ENCODE results near the gene MRPS21.
"Not testable (repeated sequence)": the region's sequence is repeated elsewhere in the genome, so short reads cannot be mapped to it uniquely, and the experiment has no call there.

The MRPS21 gene

DNA sequence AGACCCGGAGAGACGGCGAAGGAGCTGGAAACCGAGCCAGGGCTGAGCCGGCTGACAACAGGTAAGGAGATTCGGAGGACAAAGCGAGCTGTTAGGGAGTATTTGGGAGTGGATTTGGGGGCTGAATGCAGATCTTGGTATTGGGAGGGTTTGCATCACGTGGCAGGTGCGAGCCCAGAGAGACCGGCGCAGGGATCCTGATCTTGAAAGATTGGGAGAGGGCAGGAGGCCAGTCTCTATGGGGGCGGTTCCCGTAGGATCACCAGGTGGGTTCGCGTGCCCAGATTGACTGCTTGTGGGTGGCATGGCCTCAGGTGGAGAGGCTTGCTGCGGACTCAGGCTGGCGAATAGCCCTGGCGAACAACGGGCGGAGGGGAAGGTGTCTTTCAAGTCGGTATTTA, 11.1 kb upstream of the MRPS21 start:
- peaks cover under 1% of the 10 kb centered on the region for H3K36me3 ChIP-seq (ENCODE audit: control insufficient read depth, insufficient read depth, low read length)
- no peak overlapping the region for H3K27ac ChIP-seq (ENCODE audit: low read depth, low read length, severe bottlenecking)
- 38 to 42% methylated on average over 11 to 21 of the region's 21 CpGs for WGBS, 2 experiments (ENCODE audit: insufficient coverage in 2 of 2)
- peak overlapping the region; percentile 26 for H3K4me3 ChIP-seq (ENCODE audit: extremely low read depth, insufficient read depth, low read length, poor library complexity, severe bottlenecking)
- no peaks in the 10 kb centered on the region for H3K9me3 ChIP-seq (ENCODE audit: control insufficient read depth, low read length)
- no peaks in the 10 kb centered on the region for H3K4me1 ChIP-seq (ENCODE audit: control insufficient read depth, insufficient read depth, low read length, poor library complexity, severe bottlenecking)

DNA sequence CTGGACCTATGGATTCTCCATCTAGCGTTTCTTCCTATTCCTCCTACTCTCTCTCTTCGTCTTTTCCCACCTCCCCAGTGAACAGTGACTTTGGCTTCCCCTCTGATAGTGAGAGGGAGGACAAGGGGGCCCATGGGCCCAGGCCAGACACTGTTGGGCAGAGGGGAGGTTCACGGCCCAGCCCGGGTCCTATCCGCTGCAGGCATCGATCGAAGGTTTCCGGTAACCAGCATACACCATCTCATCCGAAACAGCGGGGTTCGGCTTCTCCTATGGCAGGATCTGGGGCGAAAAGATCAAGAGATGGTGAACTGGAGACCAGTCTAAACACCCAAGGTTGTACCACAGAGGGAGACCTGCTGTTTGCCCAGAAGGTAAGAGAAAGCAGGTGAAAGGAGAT, 10.4 kb upstream of the MRPS21 start:
- Histone ChIP-seq H3K36me3 (ENCODE audit: control insufficient read depth, insufficient read depth, low read length) (no peaks in the 10 kb centered on the region), H3K9me3 (ENCODE audit: control insufficient read depth, low read length) (no peaks in the 10 kb centered on the region), H3K27ac (ENCODE audit: low read depth, low read length, severe bottlenecking) (no peak overlapping the region), H3K4me1 (ENCODE audit: control insufficient read depth, insufficient read depth, low read length, poor library complexity, severe bottlenecking) (no peaks in the 10 kb centered on the region), H3K4me3 (ENCODE audit: extremely low read depth, insufficient read depth, low read length, poor library complexity, severe bottlenecking) (no peak overlapping the region)
- WGBS, 2 experiments (ENCODE audit: insufficient coverage in 2 of 2): 94% methylated on average over 7 of the region's 12 CpGs

GRCh38 chr1:150288382-150288781, 5.3 kb upstream of the MRPS21 start:
- H3K36me3 ChIP-seq (ENCODE audit: control insufficient read depth, insufficient read depth, low read length): no peaks in the 10 kb centered on the region
- H3K4me1 ChIP-seq (ENCODE audit: control insufficient read depth, insufficient read depth, low read length, poor library complexity, severe bottlenecking): no peaks in the 10 kb centered on the region
- no peaks in the 10 kb centered on the region for H3K9me3 ChIP-seq (ENCODE audit: control insufficient read depth, low read length)
- WGBS, 2 experiments (ENCODE audit: insufficient coverage in 2 of 2): 94% methylated on average over 1 of the region's 1 CpG; no CpG with 5 or more reads in 1 of the 2 experiments
- H3K27ac ChIP-seq (ENCODE audit: low read depth, low read length, severe bottlenecking): no peak overlapping the region
- no peak overlapping the region for H3K4me3 ChIP-seq (ENCODE audit: extremely low read depth, insufficient read depth, low read length, poor library complexity, severe bottlenecking)

DNA sequence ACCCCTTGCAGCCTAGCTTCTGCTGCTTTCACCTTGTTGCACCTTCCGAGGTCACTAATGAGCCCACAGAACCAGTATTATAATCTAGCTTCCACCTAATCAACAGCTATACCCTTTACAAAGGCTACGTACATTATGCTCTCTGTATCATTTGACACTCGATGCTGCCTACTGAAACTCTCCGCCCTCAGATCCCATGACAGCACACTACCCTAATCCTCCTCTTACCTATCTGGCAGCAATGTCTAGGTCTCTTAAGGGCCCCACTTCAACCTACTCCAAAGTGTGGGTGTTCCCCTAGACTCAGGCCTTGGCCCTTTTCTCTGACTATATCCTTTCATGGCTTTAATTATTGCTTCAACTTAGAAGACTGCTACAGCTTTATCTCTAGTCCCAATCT, 4.8 kb upstream of the MRPS21 start:
- no peaks in the 10 kb centered on the region for H3K4me1 ChIP-seq (ENCODE audit: control insufficient read depth, insufficient read depth, low read length, poor library complexity, severe bottlenecking)
- 91 to 95% methylated on average over 4 of the region's 4 CpGs for WGBS, 2 experiments (ENCODE audit: insufficient coverage in 2 of 2)

DNA sequence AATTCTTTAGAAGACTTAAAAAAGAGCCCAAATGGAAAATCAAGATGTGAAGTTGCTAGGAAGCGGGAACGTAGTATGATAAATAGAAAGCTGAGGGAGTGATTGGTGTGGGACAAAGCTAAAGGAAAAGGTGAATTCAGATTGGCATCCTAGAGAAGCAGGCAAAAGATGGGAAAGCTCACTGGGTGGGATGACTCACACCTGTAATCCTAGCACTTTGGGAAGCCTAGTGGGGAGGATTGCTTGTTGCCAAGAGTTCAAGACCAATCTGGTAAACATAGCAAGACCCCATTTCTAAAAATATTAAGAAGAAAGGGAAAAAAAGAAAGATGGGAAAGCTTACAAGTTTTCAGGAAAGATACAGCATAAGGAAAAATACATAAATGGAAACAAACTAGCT, 1.8 kb downstream of the MRPS21 start:
- Histone ChIP-seq H3K36me3 (ENCODE audit: control insufficient read depth, insufficient read depth, low read length) (peaks cover 55% of the 10 kb centered on the region), H3K4me3 (ENCODE audit: extremely low read depth, insufficient read depth, low read length, poor library complexity, severe bottlenecking) (no peak overlapping the region), H3K9me3 (ENCODE audit: control insufficient read depth, low read length) (no peaks in the 10 kb centered on the region), H3K27ac (ENCODE audit: low read depth, low read length, severe bottlenecking) (no peak overlapping the region), H3K4me1 (ENCODE audit: control insufficient read depth, insufficient read depth, low read length, poor library complexity, severe bottlenecking) (peaks cover 6% of the 10 kb centered on the region)
- 90 to 100% methylated on average over 2 of the region's 2 CpGs for WGBS, 2 experiments (ENCODE audit: insufficient coverage in 2 of 2)

More for the DNA sequence above, 4.8 kb upstream of the MRPS21 start:
- H3K36me3 ChIP-seq (ENCODE audit: control insufficient read depth, insufficient read depth, low read length): no peaks in the 10 kb centered on the region
- no peak overlapping the region for H3K27ac ChIP-seq (ENCODE audit: low read depth, low read length, severe bottlenecking)
- no peaks in the 10 kb centered on the region for H3K9me3 ChIP-seq (ENCODE audit: control insufficient read depth, low read length)
- H3K4me3 ChIP-seq (ENCODE audit: extremely low read depth, insufficient read depth, low read length, poor library complexity, severe bottlenecking): no peak overlapping the region

- Histone ChIP-seq H3K4me1 (ENCODE audit: control insufficient read depth, insufficient read depth, low read length, poor library complexity, severe bottlenecking) (peaks cover 10% of the 10 kb centered on the region), H3K9me3 (ENCODE audit: control insufficient read depth, low read length) (no peaks in the 10 kb centered on the region), H3K4me3 (ENCODE audit: extremely low read depth, insufficient read depth, low read length, poor library complexity, severe bottlenecking) (no peak overlapping the region), H3K27ac (ENCODE audit: low read depth, low read length, severe bottlenecking) (no peak overlapping the region), H3K36me3 (ENCODE audit: control insufficient read depth, insufficient read depth, low read length) (peaks cover 90% of the 10 kb centered on the region)
- WGBS, 2 experiments (ENCODE audit: insufficient coverage in 2 of 2): 100% methylated on average over 1 of the region's 3 CpGs
These were observed 6.1 kb downstream of the MRPS21 start for GRCh38 chr1:150299716-150300115.

DNA sequence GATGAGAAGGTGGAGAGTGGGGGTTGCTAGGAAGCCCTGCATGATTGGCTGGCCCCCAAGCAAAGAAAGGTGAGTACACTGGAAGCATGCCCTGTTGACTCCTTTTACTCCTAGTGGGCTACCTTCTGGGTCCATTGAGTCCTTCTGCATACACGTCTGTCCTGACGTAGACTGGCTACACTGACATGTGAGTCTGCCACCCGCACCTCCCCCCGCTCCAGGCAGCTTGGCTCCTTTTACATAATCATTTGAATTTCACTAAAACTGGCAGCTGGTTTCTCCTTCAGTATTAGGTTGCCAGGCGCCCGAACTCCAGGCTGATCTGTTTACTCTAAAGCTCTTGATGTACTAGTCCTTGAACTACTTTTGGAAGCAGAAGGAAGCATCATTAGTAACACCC, 8.7 kb downstream of the MRPS21 start:
- no peak overlapping the region for H3K27ac ChIP-seq (ENCODE audit: low read depth, low read length, severe bottlenecking)
- peaks cover 5% of the 10 kb centered on the region for H3K4me1 ChIP-seq (ENCODE audit: control insufficient read depth, insufficient read depth, low read length, poor library complexity, severe bottlenecking)
- H3K9me3 ChIP-seq (ENCODE audit: control insufficient read depth, low read length): no peaks in the 10 kb centered on the region
- no peak overlapping the region for H3K4me3 ChIP-seq (ENCODE audit: extremely low read depth, insufficient read depth, low read length, poor library complexity, severe bottlenecking)
- H3K36me3 ChIP-seq (ENCODE audit: control insufficient read depth, insufficient read depth, low read length): peaks cover 86% of the 10 kb centered on the region
- 78 to 84% methylated on average over 4 to 6 of the region's 6 CpGs for WGBS, 2 experiments (ENCODE audit: insufficient coverage in 2 of 2)

GRCh38 chr1:150302902-150303301, 9.2 kb downstream of the MRPS21 start:
- Histone ChIP-seq H3K36me3 (ENCODE audit: control insufficient read depth, insufficient read depth, low read length) (peaks cover 86% of the 10 kb centered on the region), H3K27ac (ENCODE audit: low read depth, low read length, severe bottlenecking) (no peak overlapping the region), H3K4me1 (ENCODE audit: control insufficient read depth, insufficient read depth, low read length, poor library complexity, severe bottlenecking) (peaks cover 5% of the 10 kb centered on the region), H3K9me3 (ENCODE audit: control insufficient read depth, low read length) (no peaks in the 10 kb centered on the region), H3K4me3 (ENCODE audit: extremely low read depth, insufficient read depth, low read length, poor library complexity, severe bottlenecking) (no peak overlapping the region)
- 51 to 79% methylated on average over 2 of the region's 2 CpGs for WGBS, 2 experiments (ENCODE audit: insufficient coverage in 2 of 2)

GRCh38 chr1:150308585-150308984, 14.9 kb downstream of the MRPS21 start:
- not testable (repeated sequence) for H3K9me3 ChIP-seq (ENCODE audit: control insufficient read depth, low read length); H3K4me3 ChIP-seq (ENCODE audit: extremely low read depth, insufficient read depth, low read length, poor library complexity, severe bottlenecking); H3K27ac ChIP-seq (ENCODE audit: low read depth, low read length, severe bottlenecking); H3K4me1 ChIP-seq (ENCODE audit: control insufficient read depth, insufficient read depth, low read length, poor library complexity, severe bottlenecking)
- H3K36me3 ChIP-seq (ENCODE audit: control insufficient read depth, insufficient read depth, low read length): peaks cover 52% of the 10 kb centered on the region
- WGBS, 2 experiments (ENCODE audit: insufficient coverage in 2 of 2): 94 to 96% methylated on average over 5 to 6 of the region's 9 CpGs

- Histone ChIP-seq H3K27ac (ENCODE audit: low read depth, low read length, severe bottlenecking) (no peak overlapping the region), H3K36me3 (ENCODE audit: control insufficient read depth, insufficient read depth, low read length) (peaks cover 45% of the 10 kb centered on the region), H3K4me3 (ENCODE audit: extremely low read depth, insufficient read depth, low read length, poor library complexity, severe bottlenecking) (no peak overlapping the region), H3K4me1 (ENCODE audit: control insufficient read depth, insufficient read depth, low read length, poor library complexity, severe bottlenecking) (no peaks in the 10 kb centered on the region), H3K9me3 (ENCODE audit: control insufficient read depth, low read length) (no peaks in the 10 kb centered on the region)
- 94 to 100% methylated on average over 2 to 10 of the region's 10 CpGs for WGBS, 2 experiments (ENCODE audit: insufficient coverage in 2 of 2)
These were observed 16.3 kb downstream of the MRPS21 start for GRCh38 chr1:150309758-150310508.

DNA sequence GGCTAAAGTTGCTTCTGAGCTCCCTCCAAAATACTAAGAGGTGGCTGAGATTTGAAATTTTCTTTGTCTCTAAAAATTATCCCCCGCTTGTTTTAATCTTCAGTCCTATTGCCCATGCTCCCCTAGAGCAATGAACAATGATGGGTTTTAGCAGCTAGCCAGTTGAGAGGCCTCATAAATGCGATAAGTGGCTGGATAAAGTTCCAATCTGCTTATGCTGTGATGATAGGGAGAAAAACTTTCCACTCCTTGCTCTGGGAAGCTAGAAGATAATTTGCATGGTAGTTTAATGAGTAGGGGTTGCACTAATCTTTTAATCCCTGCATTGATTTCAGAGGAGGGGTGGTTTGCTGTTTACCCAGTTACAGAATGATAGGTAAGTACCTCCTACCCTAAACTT, 18.1 kb downstream of the MRPS21 start:
- no peak overlapping the region for H3K27ac ChIP-seq (ENCODE audit: low read depth, low read length, severe bottlenecking)
- H3K36me3 ChIP-seq (ENCODE audit: control insufficient read depth, insufficient read depth, low read length): peaks cover 30% of the 10 kb centered on the region
- H3K9me3 ChIP-seq (ENCODE audit: control insufficient read depth, low read length): no peaks in the 10 kb centered on the region
- no peaks in the 10 kb centered on the region for H3K4me1 ChIP-seq (ENCODE audit: control insufficient read depth, insufficient read depth, low read length, poor library complexity, severe bottlenecking)
- no peak overlapping the region for H3K4me3 ChIP-seq (ENCODE audit: extremely low read depth, insufficient read depth, low read length, poor library complexity, severe bottlenecking)
- WGBS, 2 experiments (ENCODE audit: insufficient coverage in 2 of 2): 100% methylated on average over 1 of the region's 2 CpGs
